ENCODE data around the gene KRT72.
A peak's percentile ranks its signal among the peaks of the same experiment; 100 is the strongest.

KRT72 gene

GRCh38 chr12:52578469-52578868 is 22.8 kb downstream of the KRT72 start:
- no peak for DNase-seq (ENCODE audit: low spot score)

- DNase-seq (ENCODE audit: low spot score) = no peak
Observed at GRCh38 chr12:52577316-52577715, 23.9 kb downstream of the KRT72 start.

GRCh38 chr12:52575948-52576347 is 25.3 kb downstream of the KRT72 start:
- no peak for DNase-seq (ENCODE audit: low spot score)

GRCh38 chr12:52575256-52575655 is 26.0 kb downstream of the KRT72 start:
- no peak for DNase-seq (ENCODE audit: low spot score)

- DNase-seq (ENCODE audit: low spot score) = no peak
Observed at GRCh38 chr12:52573743-52574142, 27.5 kb downstream of the KRT72 start, which contains the start of gene KRT74. Gene KRT74, minus strand, starts transcription at chr12:52573843. Its CDS starts 66 bp downstream, at chr12:52573777.

GRCh38 chr12:52573306-52573705 is 28.0 kb downstream of the KRT72 start:
- DNase-seq (ENCODE audit: low spot score) = no peak

GRCh38 chr12:52570511-52570910 is 30.8 kb downstream of the KRT72 start:
- no peak for DNase-seq (ENCODE audit: low spot score)

GRCh38 chr12:52568111-52568510 is 33.2 kb downstream of the KRT72 start:
- no peak for DNase-seq (ENCODE audit: low spot score)

- DNase-seq (ENCODE audit: low spot score) = no peak
Observed at GRCh38 chr12:52566847-52567291, 34.4 kb downstream of the KRT72 start.

- no peak for DNase-seq (ENCODE audit: low spot score)
Observed at GRCh38 chr12:52564582-52564981, 36.7 kb downstream of the KRT72 start.

- DNase-seq (ENCODE audit: low spot score) = peak; percentile 8
Observed at GRCh38 chr12:52561880-52562449, 39.3 kb downstream of the KRT72 start.

GRCh38 chr12:52559979-52560378 is 41.3 kb downstream of the KRT72 start:
- DNase-seq (ENCODE audit: low spot score) = no peak

- no peak for DNase-seq (ENCODE audit: low spot score)
Observed at GRCh38 chr12:52558781-52559445, 42.4 kb downstream of the KRT72 start.

- no peak for DNase-seq (ENCODE audit: low spot score)
Observed at GRCh38 chr12:52557476-52557875, 43.8 kb downstream of the KRT72 start.

- DNase-seq (ENCODE audit: low spot score) = no peak
Observed at GRCh38 chr12:52555577-52555976, 45.7 kb downstream of the KRT72 start.

- DNase-seq (ENCODE audit: low spot score) = no peak
Observed at GRCh38 chr12:52552681-52553195, 48.5 kb downstream of the KRT72 start, which contains the start of gene KRT71. Gene KRT71, minus strand, starts transcription at chr12:52553145. Its CDS starts 68 bp downstream, at chr12:52553077.

GRCh38 chr12:52552055-52552454 is 49.2 kb downstream of the KRT72 start:
- no peak for DNase-seq (ENCODE audit: low spot score)

GRCh38 chr12:52551216-52551865 is 49.9 kb downstream of the KRT72 start:
- no peak for DNase-seq (ENCODE audit: low spot score)

GRCh38 chr12:52546126-52546525 is 55.1 kb downstream of the KRT72 start:
- no peak for DNase-seq (ENCODE audit: low spot score)

- DNase-seq (ENCODE audit: low spot score) = no peak
Observed at GRCh38 chr12:52543985-52544883, 57.0 kb downstream of the KRT72 start.

GRCh38 chr12:52542785-52543318 is 58.4 kb downstream of the KRT72 start:
- no peak for DNase-seq (ENCODE audit: low spot score)

GRCh38 chr12:52542157-52542556 is 59.1 kb downstream of the KRT72 start:
- DNase-seq (ENCODE audit: low spot score) = no peak

Data from RKO (cell line).